CD4-positive, alpha-beta T cell treated with Interleukin-21 for 1 hour (primary cell): ENCODE results near the gene CENPL.
"Not testable (repeated sequence)": the region's sequence is repeated elsewhere in the genome, so short reads cannot be mapped to it uniquely, and the experiment has no call there.

Experiments
- DNase-seq: peaks from one replicate; pipeline ENCODE4 v3.0.0-alpha.2; 2020

Gene CENPL

DNA sequence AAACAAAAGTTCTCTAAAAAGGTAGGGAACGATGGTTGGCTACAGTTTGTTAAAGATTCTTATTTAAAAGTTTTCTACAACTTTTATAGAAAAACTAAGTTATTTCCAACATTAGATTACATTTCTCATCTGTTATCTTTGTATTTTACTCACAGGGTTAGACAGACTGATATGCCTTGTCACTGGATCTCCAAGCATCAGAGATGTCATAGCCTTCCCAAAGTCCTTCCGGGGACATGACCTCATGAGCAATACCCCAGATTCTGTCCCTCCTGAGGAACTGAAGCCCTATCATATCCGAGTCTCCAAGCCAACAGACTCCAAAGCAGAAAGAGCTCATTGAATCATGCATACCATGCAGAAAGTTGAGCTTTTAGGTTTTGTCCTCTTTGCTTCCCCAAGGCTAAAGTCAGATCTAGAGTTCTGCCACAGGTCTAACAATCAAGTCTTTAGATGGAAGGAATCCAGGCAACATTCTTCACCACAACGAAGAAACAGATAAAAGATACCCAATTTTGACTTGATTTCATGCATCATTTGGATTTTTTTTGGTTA, 32.8 kb upstream of the CENPL start:
- no peak for DNase-seq

DNA sequence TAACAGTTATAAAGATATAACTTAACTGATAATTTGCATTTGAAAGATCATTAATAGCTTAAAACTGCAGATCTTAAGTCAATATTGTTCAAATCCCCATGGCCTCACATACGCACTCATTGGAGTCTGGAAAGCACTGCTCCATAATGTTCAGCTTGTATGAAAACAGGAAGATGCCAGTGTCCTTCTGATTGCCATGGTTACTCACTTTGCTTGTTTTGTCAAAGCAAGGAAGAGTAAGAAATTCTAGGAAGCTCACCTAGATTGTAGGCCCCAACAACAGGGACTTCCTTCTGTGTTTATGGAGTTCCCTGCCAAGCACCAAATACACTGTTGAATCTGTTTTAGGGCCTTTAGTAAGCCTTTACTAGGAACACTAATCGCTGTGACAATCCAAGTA, 32.2 kb upstream of the CENPL start:
- no peak for DNase-seq

DNA sequence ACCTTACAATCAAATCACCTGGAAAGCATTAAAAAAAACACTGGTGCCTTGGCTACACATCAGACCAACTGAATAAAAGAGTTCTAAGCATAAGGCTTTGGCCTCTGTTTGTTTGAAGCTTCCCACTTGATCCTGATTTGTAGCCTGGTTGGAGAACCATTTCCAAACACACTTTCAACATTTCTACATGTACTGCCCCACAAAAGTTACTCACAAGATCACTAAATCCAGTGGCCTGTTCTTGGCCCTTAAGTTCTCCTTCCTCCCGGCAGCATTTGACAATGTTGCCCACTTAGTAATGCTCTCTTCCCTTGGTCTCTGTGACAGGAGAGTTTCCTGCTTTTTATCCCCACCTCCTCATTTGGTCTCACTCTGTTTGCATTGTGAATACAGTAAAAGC, 31.3 kb upstream of the CENPL start:
- no peak for DNase-seq

DNA sequence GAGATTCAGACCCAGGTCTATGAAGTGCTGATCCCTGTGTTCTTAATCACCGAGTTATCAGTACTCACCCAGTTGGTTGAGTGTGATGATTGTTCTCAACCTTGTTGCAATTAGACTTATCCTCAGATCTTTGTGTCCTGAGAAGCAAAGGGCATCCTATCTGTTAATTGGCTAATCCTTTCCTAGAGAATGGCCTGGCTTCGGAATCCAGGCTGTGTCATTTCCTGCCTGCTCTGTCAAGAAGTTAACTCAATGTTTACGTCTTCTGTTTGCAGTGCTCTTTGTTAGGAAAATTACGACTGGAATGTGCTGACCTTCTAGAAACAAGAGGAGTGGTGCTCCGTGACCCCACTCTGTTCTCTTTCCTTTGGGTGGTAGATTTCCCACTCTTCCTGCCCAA, 28.4 kb upstream of the CENPL start:
- no peak for DNase-seq

DNA sequence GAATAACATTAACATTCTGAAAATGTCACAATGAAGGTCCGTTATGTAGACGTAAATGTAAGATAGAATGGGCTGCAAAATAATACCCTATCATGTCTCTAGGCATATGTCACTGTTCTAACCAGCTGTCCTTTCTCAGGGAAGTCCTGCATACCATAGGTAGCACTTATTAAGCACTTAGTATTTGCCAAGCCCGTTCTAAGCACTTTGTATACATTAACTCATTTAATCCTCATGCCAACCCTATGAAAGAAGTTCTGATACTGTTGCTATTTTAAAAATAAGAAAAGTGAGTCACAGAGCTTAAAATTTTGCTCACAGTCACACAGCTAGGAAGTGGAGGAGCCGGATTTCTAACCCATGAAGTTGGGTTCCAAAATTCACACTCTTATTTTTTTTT, 27.4 kb upstream of the CENPL start:
- DNase-seq: no peak

GRCh38 chr1:173832748-173833147, 8.1 kb upstream of the CENPL start:
- DNase-seq: no peak

DNA sequence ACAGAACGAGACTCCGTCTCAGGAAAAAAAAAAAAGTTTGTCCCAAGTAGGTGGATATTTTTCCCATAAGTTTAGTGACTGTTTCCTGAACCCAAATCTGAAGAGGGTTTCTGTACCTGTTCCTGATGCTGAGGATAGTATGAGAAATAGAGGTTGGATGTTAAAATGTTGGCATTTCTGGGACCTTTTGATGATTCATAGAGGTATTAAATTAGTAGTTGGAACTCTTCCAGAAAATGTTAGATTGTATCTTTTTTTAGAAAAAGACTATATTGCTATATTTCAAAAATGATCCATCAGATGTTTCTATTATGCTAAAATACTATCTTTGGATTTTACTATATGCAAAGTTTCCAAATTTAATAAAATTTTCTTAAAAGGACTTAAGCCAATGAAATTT, 2.9 kb upstream of the CENPL start:
- DNase-seq: no peak

DNA sequence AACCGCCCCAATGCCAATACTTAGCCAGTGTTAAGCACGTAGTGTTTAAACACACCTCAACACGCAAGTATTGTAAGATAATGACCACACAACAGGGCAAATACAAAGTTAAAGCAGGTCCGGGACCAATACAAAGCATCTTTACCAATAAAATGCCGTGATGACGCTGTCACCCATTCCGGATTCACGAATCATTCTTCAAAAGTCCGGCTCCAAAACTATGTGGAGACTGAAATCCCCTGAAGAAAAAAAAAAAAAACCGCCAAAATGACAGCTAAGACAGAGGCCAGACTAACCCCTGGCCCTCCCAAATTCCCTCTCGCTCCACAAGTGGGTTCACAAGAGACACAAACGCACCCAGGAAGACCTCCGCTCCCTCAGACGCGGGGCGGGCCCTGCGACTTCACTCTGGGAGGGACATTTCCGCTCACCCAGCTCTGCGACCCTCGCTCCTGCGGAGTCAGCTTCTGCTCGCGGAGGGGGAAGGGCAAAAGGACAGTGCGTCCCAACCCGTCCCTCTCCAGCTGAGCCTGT, 835 bp downstream of the CENPL start:
- no peak for DNase-seq

- DNase-seq: no peak
Observed at GRCh38 chr1:173821680-173822079, 3.0 kb downstream of the CENPL start.

DNA sequence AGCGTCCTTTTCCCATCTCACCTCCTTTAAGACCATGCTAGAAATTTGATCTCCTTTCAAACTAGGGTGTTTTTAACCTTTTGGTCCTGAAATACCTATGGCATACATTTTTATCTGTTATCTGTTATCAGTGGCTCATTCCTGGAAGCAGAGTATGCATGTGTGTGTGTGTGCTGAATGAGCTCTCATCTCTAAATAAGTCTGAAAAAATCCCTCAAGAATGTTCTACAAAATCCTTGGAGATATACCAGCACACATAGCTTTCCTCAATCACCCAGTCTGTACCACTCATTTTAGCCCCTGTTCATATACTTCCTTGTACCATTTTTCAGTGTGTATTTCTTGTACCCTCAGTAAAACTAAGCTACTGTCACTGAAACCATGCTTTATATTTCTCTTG, 6.2 kb downstream of the CENPL start:
- no peak for DNase-seq

GRCh38 chr1:173813654-173814053, 11.0 kb downstream of the CENPL start:
- DNase-seq: not testable (repeated sequence)

DNA sequence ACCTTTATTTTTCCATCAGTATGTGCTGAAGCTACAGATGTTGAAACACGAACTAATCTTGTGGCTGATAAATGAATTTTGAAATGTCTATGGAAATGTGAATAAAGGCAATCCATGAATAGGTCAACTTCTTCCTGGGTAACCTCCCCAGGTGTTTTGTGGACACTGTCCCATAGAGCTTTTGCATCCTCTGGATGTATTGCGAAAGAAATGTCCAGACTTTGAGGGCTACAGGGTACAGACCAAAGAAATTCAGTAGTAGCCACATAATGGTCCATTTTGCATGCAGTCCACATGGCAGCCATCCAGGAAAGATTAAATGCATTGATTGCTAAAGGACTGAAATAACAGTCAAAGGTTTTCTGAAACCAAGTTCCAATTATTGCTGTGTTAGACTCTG, 21.7 kb downstream of the CENPL start:
- no peak for DNase-seq

GRCh38 chr1:173799995-173800394, 24.7 kb downstream of the CENPL start:
- DNase-seq: not testable (repeated sequence)

GRCh38 chr1:173798078-173798477, 26.6 kb downstream of the CENPL start:
- no peak for DNase-seq

DNA sequence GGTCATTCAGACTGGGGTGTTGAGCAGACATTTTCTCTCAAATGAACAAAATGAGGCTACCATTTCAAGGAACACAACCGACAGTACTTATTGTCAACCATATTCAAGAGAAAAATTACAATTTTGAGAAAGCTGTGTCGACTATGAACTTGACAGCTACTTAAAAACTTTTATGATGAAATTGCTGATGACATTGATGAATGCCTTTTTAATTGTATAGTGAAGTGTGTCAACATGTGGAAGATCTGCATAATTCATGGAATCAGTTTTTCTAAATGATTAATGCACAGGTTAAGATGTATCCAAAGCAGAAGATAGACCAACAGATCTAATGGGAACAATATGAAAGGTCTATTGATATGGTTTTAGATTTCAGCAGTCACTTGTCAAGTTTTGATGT, 34.8 kb downstream of the CENPL start:
- DNase-seq: no peak

- no peak for DNase-seq
Observed at GRCh38 chr1:173784997-173785396, 39.7 kb downstream of the CENPL start.

DNA sequence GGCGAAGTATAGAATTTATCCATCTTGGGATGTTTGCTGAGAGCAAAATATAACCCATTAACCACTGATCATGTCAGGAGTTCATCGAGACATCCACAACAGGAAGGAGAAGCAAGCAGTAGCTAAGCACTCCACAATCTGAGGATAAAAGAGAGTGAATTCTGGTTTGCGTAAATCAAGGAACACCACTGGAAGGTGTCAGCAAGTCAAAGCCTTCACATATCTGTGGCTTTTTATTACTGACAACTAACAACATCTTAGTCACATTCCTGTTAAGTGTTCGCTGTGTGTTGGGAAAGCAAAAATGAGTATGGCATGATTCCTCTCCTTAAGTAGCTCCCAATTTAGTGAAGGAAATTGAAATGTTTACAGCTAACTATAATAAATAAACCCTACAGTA, 44.7 kb downstream of the CENPL start:
- DNase-seq: no peak

DNA sequence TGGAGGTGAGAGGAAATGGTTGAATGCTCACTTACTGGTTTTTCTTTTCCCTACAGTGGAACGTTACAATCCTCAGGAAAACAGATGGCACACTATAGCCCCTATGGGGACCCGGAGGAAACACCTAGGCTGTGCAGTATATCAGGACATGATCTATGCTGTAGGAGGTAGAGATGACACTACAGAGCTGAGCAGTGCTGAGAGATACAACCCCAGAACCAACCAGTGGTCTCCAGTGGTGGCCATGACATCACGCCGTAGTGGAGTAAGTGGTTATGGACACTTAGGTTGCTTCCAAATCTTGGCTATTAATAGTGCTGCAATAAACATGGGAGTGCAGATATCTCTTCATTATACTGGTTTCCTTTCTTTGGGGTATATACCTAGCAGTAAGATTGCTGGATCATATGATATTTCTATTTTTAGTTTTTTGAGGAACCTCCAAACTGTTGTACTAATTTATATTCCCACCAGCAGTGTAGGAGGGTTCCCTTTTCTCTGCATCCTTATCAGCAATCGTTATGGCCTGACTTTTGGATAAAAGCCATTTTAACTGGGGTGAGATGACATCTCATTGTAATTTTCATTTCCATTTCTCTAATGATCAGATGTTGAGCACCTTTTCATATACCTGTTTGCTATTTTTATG, 49.0 kb downstream of the CENPL start:
- no peak for DNase-seq

DNA sequence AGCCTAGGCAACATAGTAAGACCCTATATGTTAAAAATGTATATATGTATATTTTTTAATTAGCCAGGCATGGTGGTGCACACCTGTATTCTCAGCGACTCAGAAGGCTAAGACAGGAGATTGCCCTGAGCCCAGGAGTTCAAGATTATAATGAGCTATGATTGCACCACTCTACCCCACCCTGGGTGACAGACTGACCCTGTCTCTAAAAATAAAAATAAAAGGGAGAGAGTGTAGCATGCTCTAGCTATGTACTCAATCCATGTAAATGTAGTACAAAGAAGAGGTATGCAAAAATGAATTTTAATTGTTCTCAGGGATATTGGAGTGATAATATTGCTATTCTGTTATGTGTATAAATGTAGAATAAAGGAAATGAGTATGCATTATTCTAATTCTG, 53.1 kb downstream of the CENPL start:
- no peak for DNase-seq

GRCh38 chr1:173770330-173770729, 54.4 kb downstream of the CENPL start:
- DNase-seq: not testable (repeated sequence)

DNA sequence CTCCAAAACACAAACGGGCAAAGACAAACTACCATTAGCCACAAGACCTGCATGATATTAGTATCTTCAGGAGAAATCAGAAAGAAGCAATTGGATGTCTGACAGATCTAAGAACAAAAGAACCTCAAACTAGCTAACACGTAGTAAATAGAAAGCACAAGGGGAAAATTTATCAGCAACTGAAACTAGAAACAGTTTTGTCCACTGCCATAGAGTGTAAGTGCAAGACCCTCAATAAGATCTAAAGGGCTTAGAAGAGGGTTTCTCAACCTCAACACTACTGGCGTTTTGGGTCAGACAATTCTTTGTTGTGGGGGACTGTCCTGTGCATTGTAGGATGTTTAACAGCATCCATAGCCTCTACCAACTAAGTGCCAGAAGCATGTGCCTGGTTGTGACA, 55.9 kb downstream of the CENPL start:
- DNase-seq: no peak

- DNase-seq: no peak
Observed at GRCh38 chr1:173768206-173768605, 56.5 kb downstream of the CENPL start.

- DNase-seq: not testable (repeated sequence)
Observed at GRCh38 chr1:173764331-173764730, 60.4 kb downstream of the CENPL start.

DNA sequence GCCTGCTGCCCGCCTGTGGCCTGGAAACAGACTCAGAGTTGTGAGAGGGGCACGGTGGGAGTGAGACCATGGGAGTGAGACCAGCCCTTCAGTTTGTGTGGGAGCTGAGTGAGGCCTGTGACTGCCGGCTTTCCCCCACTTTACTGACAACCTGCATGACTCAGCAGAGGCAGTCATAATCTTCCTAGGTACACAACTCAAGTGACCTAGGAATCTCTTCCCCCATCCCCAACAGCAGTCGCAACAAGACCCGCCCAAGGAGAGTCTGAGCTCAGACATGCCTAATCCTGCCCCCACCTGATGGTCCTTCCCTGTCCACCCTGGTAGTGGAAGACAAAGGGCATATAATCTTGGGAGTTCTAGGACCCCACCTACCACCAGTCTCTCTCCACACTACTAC, 65.7 kb downstream of the CENPL start:
- DNase-seq: no peak

- no peak for DNase-seq
Observed at GRCh38 chr1:173758110-173758509, 66.6 kb downstream of the CENPL start.
